ENCODE results near the gene LRRC14B. TPM values are rescaled to one million over a fixed set of nuclear protein-coding genes. Genes with fewer than 3 reads are reported as not detected.

The LRRC14B gene
- total and polyA plus RNA-seq, 2 of the 13 experiments (the other 11 are each of a cell fraction or from before 2014, with no cell fraction given) = not detected

DNA sequence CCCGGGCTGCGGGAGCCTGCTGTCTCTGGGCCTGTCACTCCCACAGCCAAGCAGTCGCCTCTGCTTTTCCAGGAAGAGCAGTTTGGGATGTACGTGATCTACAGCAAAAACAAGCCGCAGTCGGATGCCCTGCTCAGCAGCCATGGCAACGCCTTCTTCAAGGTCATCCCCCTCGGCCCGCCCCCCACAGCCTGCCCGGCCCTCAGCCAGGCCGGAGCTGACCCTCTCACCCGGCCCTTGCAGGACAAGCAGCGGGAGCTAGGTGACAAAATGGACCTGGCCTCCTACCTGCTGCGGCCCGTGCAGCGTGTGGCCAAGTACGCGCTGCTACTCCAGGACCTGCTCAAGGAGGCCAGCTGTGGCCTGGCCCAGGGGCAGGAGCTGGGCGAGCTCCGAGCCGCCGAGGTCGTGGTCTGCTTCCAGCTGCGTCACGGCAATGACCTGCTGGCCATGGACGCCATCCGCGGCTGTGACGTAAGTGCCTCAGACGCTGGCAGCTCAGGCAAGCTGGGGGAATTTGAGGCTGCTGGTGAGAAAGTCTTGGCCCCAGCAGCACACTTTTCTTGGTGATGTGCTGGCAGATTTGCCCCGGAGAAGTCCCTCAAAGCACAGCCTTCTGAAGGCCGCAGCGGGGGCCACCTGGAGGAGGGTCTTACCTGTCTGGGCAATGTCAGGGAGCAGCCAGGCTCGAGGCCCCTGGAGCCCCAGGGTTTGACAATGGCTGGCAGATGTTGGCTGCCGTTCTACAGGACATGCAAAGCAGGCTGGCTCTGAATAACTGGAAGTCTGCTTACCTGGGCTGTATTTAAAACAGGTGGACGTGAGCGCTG, 20.1 kb upstream of the LRRC14B start:
- Histone ChIP-seq H3K27me3 (ENCODE audit: control insufficient read depth in 1 of 2, insufficient read depth in 2 of 2, low read length in 2 of 2) (peaks cover 3 to 46% of the 10 kb centered on the region in 2 experiments; a peak in 4 of 5 replicates), H3K9me3 (ENCODE audit: low read length) (no peaks in the 10 kb centered on the region), H3K4me3 (replicated peaks in 1 of 3; ENCODE audit: insufficient read depth in 1 of 3, low read depth in 2 of 3, low read length in 3 of 3) (no peak overlapping the region), H4K20me1 (ENCODE audit: insufficient read depth, low read length) (no peaks in the 10 kb centered on the region), H3K9ac (ENCODE audit: insufficient read depth, low read depth, low read length) (no peak overlapping the region), H3K4me2 (ENCODE audit: low read depth, low read length) (no peak overlapping the region), H3K36me3 (replicated peaks in 1 of 2; ENCODE audit: control insufficient read depth in 1 of 2, insufficient read depth in 2 of 2, low read length in 2 of 2) (no peaks in the 10 kb centered on the region), H2AFZ (ENCODE audit: low read length) (no peak overlapping the region), H3K27ac (ENCODE audit: extremely low read length, insufficient read depth, low read length) (no peak overlapping the region), H3K4me1 (ENCODE audit: insufficient read depth, low read length) (no peaks in the 10 kb centered on the region), H3K79me2 (ENCODE audit: insufficient read depth, low read length) (no peaks in the 10 kb centered on the region)
- ATAC-seq = no peak; the same call in 2 of the 3 replicates
- 43% methylated on average over 12 of the region's 37 CpGs for WGBS (ENCODE audit: low lambda C conversion rate)
- ChIA-PET CTCF (ENCODE audit: low intra/inter-chr PET ratio, low total read pairs) (no interaction called here), POLR2A (no interaction called here)
- DNase-seq (ENCODE audit: low spot score) = no peak
- intact Hi-C loops (cut with micrococcal nuclease; ENCODE audit: unreplicated experiment) = no loop called here
- in situ Hi-C loops (cut with HindIII; ENCODE audit: extremely low pct_ligation_motif_present, low pct_unique_long_range_greater_than_20kb) = no loop called here
- BruUV-seq (replicated peaks) = no TSS peak
- no peak for TF ChIP-seq TBL1XR1 (IDR thresholded peaks at IDR 0.05; ENCODE audit: borderline replicate concordance, low read length, partially characterized antibody)
- TF ChIP-seq CREB1 (IDR thresholded peaks at IDR 0.05) = peak; percentile 43
- TF ChIP-seq CREB1 (CRISPR knock-in tag; IDR thresholded peaks at IDR 0.05) = no peak
- no peak for TF ChIP-seq PHF5A (CRISPR knock-in tag; IDR thresholded peaks at IDR 0.05; ENCODE audit: low read depth, unreplicated experiment)
- no peak for FAIRE-seq

DNA sequence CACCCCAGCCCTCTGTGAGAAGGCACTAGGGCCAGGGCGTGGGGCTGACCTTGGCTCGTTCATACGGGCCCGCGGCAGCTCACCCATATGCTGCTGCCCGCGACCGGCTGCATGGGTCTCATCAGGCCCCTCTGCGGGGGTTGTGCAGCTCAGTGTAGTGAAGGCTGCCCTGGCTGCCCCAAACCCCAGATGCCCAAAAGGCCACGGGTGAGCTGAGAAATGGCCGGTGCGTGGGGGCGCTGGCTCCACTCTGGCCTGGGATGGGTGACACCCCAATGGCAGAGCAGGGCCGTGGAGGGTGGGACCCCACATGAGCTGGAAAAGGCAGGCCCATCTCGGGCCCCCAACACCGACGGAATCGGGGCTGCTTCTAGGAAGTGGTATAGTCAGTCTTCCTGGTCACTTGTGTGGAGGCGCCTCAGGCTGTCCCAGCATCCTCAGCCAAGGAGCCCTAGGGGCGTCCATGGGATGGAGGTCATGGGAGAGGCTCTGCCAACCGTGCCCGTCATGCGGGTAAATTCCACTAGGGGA, 19.4 kb upstream of the LRRC14B start:
- no peak overlapping the region for H3K4me2 ChIP-seq (ENCODE audit: low read depth, low read length)
- no peak overlapping the region for H3K4me3 ChIP-seq (replicated peaks in 1 of 3; ENCODE audit: insufficient read depth in 1 of 3, low read depth in 2 of 3, low read length in 3 of 3)
- intact Hi-C loops (cut with micrococcal nuclease; ENCODE audit: unreplicated experiment) = no loop called here
- no peaks in the 10 kb centered on the region for H3K4me1 ChIP-seq (ENCODE audit: insufficient read depth, low read length)
- no peaks in the 10 kb centered on the region for H3K79me2 ChIP-seq (ENCODE audit: insufficient read depth, low read length)
- TF ChIP-seq ZBTB26 (CRISPR knock-in tag; IDR thresholded peaks at IDR 0.05; ENCODE audit: borderline replicate concordance) (no peak), GZF1 (CRISPR knock-in tag; IDR thresholded peaks at IDR 0.05) (no peak), PHF20 (CRISPR knock-in tag; IDR thresholded peaks at IDR 0.05) (no peak), NFAT5 (CRISPR knock-in tag; IDR thresholded peaks at IDR 0.05) (no peak)
- TF ChIP-seq, protein P1, sequence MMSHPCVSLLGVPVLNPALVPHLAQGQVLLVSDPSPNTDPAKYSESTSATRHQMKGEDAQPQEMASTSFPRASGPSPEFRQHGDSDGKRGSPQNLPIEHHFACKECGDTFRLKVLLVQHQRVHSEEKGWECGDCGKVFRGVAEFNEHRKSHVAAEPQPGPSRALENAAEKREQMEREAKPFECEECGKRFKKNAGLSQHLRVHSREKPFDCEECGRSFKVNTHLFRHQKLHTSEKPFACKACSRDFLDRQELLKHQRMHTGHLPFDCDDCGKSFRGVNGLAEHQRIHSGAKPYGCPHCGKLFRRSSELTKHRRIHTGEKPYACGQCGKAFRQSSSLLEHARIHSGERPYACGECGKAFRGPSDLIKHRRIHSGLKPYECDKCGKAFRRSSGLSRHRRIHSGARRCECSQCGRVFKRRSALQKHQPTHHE (CRISPR knock-in tag; IDR thresholded peaks at IDR 0.05; ENCODE audit: borderline replicate concordance) = no peak
- DNase-seq (ENCODE audit: low spot score) (no peak), ATAC-seq (no peak), FAIRE-seq (no peak)
- H4K20me1 ChIP-seq (ENCODE audit: insufficient read depth, low read length) = no peaks in the 10 kb centered on the region
- ChIA-PET POLR2A (no interaction called here), CTCF (ENCODE audit: low intra/inter-chr PET ratio, low total read pairs) (no interaction called here)
- in situ Hi-C loops (cut with HindIII; ENCODE audit: extremely low pct_ligation_motif_present, low pct_unique_long_range_greater_than_20kb) = no loop called here
- no TSS peak for BruUV-seq (replicated peaks)
- H3K9me3 ChIP-seq (ENCODE audit: low read length) = no peaks in the 10 kb centered on the region
- H3K9ac ChIP-seq (ENCODE audit: insufficient read depth, low read depth, low read length) = no peak overlapping the region
- H3K27me3 ChIP-seq (ENCODE audit: control insufficient read depth in 1 of 2, insufficient read depth in 2 of 2, low read length in 2 of 2) = peaks cover 3 to 53% of the 10 kb centered on the region in 2 experiments
- 75% methylated on average over 15 of the region's 23 CpGs for WGBS (ENCODE audit: low lambda C conversion rate)
- no peak overlapping the region for H3K27ac ChIP-seq (ENCODE audit: extremely low read length, insufficient read depth, low read length)
- H2AFZ ChIP-seq (ENCODE audit: low read length) = no peak overlapping the region
- H3K36me3 ChIP-seq (replicated peaks in 1 of 2; ENCODE audit: control insufficient read depth in 1 of 2, insufficient read depth in 2 of 2, low read length in 2 of 2) = no peaks in the 10 kb centered on the region
